Skeletal muscle cell (primary cell): Measurements from ENCODE around the gene CCDC57.

Experiments used
- DNase-seq: peaks from one replicate; pipeline ENCODE4 v3.0.0-alpha.2; 2010; ENCODE audit warnings: low read depth
- H3K4me3 ChIP-seq: 2 replicates; pipeline ENCODE4 v1.5.1; 2011; ENCODE audit warnings: low read depth, mild to moderate bottlenecking, control low read depth, low read length, moderate library complexity

CCDC57 gene

GRCh38 chr17:82246365-82247181 lies 33.9 kb upstream of the CCDC57 start:
- no peak overlapping the region for H3K4me3 ChIP-seq
- DNase-seq = no peak

- no peak for DNase-seq
- H3K4me3 ChIP-seq = no peak overlapping the region
Observed at GRCh38 chr17:82246040-82246364, 33.4 kb upstream of the CCDC57 start.

DNA sequence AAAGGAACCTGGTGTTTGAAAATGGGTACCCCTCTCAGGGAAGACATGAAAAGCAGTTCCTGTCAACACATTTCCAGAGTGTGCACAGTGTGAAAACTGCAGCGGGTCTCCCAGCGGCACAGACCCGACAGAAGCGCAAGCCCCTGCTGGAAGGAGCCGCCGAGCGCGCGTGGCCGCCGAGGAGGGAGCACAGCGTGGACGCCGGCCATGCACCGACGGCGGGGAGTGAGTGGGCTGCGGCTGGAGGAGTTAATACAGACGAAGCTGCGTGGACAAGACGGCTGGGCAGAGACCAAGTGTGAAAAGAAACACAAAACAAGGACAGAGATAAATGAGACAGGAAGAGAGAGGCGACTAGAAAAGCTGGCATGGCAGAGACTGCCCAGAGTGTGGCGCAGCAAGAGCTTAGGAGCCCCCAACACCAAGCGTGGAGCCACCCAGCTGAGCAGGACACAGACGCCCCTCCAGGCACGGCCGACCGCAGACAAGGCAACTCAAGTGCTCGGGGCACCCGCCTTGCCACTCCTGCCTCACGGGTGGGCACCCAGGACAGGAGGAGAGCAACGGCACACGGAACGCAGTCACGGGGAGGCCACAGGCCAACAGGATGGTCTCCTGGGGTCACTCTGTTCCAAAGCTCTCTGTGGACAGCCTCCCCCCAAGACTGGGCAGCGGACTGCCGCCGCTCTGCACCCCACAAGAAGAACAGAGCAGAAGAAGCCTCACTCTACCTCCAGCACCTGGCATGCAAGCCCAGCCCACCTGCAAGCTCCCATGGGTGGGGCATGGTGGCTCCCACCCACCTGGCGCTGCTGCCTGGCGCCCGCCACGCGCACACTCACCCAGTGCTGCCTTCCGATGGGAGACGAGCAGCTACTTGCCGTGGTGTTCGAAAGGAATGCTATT lies 32.7 kb upstream of the CCDC57 start:
- no peak for DNase-seq
- no peak overlapping the region for H3K4me3 ChIP-seq

DNA sequence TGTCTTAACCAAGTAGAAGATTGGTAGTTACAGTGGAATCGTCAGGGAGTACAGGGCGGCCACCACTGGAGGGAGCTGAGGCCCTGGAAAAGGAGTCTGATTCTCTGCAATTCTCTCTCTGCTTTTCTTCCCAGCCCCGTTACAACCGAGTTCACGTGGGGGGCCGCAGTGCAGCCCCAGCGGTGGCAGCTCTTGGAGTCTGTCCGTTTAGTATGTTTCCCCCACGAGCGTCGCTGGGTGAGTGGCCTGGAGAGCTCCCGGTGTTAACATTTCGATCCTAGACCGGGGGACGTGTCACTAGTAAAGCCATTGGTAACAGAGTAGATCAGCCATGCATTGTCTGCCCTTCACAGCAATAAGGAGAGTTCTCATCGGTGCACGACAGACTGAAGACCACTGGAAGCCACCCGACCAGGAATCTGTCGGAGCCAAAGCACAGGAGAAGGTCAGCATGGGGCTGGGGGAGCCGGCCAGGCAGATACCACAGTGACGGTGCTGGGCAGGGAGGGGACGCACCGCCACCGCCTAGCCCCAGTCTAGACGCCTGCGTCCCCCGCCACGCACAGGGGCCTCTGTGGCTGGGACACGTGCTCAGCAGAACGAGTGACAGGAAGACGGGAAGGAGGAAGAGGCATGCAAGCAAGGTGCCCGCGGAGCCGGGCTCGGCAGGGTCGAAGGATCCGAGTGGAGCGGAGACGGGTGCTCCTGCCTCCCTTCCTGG lies 31.9 kb upstream of the CCDC57 start:
- no peak for DNase-seq
- no peak overlapping the region for H3K4me3 ChIP-seq

DNA sequence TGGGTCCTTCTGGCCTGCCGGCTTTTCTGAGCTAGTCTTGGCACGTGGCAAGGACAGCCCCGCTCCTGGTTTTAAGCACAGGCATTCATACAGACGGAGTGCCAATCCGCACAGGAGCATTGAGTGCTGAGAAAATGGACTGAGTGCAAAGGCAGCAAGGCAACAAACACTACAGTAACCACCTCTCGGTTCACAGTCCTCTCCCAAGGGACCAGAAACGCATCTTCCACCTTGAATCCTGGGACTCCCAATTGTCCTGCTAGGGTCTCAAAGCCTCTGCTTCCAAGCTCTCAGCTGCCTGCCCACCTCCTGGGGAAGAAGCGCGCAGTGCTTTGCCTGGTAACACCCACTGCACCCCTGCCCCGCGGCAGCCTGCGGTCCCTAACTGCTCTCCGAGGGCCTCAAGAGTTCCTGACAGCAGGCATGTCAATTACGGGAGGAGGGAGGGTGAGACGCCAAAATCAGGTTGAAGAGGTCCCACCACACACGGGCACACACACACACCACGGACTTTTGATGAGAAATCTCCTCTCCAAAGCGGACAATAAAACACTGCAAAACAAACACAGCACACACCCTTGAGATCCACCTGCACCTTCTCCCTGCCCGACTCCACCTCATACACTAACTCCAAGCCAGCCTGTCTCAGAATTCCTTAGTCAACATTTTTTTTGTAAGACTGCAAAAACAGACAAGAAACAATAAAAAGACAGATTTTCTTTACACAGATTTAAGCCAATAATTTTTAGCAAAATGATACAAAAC lies 31.2 kb upstream of the CCDC57 start:
- no peak overlapping the region for H3K4me3 ChIP-seq
- DNase-seq = no peak

GRCh38 chr17:82242977-82243647 lies 30.5 kb upstream of the CCDC57 start:
- no peak overlapping the region for H3K4me3 ChIP-seq
- DNase-seq = no peak

DNA sequence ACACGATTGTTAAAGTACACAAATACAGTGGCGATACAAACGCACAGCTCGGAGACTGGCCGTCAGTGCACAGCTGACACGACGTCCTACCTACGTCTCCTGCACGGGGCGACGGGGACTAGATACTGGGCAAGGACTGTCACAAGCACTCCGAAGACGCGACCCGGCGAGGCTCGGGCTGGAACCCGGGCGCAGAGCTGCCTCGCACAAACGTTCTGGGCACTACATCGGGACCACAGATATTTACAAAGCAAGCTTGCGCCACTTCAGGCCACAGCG lies 30.0 kb upstream of the CCDC57 start:
- no peak for DNase-seq
- no peak overlapping the region for H3K4me3 ChIP-seq

DNA sequence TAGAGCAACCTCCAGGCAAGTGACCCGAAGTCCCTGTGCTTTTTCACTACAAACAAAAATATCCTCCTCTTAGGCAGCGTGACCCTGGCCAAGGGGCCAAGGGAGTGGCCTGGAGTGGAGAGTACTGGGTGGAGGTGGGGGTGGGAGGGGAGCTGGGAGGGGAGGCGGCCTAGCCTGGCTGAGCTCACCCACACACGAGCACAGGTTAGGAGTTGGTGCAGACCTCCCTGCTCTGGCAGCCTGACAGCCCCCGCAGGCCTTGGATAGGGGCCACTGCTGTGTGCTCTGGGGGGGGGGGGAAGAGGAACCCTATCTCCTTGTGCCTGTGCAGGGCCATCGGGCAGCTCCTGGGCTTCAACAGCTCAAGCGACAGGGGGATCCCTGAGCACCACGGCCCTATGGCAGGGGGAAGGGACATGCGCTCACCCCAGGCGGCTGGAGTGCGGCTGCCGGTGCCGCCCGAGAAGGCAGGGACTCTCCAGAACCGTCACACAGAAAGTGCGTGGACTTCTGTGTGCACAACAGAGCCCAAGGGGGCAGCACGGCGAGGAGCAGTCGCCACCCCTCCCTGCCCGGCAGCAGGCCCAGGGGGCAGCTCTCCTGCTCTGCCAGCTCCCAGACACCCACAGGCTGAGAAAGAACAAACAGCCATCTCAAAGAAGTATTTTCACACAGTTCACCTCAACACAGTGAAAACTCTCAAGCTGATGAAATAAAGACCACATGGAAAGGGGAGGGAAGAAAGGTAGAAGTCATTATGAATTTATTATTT lies 29.5 kb upstream of the CCDC57 start:
- H3K4me3 ChIP-seq = no peak overlapping the region
- DNase-seq = no peak

DNA sequence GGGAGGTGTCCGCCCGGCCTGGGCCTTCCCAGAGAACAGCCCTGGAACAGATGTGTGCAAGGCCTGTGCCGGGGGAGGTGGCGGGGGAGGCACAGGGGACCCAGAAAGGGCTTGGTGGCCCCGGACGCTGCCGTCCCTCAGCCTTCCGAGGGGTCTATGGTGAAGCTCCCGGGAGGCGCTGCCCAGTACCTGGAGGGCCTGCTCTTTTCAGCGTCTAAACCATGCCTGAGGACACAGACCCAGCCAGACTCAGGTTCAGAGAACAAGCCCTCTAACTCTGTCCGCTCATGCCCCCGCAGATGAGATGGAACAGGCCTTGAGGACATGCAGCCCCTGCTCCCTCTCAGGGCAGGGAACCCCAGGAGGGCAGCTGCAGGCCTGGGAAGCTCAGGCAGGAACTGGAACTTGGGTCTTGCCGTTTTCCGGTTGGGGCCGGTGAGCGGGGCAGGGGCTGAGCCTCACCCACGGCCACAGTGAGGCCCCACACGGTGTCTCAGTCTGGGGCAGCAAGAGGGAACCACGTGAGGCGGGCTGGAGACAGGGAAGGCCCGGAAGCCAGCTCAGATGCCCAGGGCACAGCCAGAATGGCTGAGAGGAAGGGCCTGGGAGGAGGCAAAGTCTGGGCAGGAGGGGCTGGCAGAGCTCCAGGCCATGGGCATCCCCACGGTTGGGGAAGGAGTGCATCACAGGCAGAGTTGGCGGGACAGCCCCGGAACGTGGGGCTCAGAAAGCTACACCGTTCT lies 28.7 kb upstream of the CCDC57 start:
- no peak overlapping the region for H3K4me3 ChIP-seq
- DNase-seq = no peak

DNA sequence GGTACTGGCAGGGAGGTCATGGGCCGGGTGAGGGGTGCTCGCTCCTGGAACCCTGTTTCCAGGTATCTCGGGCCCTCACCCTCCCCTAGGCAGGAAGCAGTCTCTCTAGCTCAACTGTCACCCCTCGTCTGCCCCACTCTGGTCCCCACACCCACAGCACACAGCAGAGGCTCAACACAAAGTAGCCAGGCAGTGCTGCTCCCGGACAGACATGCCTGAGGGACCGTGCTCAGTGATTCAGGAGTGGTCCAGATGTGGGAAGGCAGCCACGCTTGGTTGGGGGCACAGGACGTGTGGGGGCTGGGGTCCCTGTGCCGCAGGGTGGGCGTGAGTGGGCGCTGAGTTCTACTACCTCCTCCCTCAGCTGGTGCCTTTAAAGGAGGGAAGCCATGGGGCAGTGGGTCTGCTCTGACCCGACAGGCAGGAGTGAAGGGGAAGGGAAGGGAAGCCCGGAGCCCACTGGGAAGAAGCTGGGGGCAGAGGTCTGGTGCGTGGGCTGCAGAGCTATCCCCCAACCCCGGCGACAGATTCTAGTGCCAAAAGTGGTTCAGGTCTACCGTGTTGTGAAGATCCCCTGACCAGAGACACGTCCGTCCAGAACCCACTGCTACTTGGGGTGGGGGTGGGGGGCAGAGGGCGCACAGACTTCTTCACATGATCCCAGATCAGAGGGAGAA lies 28.0 kb upstream of the CCDC57 start:
- H3K4me3 ChIP-seq = no peak overlapping the region
- no peak for DNase-seq

GRCh38 chr17:82239926-82240505 lies 27.4 kb upstream of the CCDC57 start:
- no peak for DNase-seq
- H3K4me3 ChIP-seq = no peak overlapping the region

DNA sequence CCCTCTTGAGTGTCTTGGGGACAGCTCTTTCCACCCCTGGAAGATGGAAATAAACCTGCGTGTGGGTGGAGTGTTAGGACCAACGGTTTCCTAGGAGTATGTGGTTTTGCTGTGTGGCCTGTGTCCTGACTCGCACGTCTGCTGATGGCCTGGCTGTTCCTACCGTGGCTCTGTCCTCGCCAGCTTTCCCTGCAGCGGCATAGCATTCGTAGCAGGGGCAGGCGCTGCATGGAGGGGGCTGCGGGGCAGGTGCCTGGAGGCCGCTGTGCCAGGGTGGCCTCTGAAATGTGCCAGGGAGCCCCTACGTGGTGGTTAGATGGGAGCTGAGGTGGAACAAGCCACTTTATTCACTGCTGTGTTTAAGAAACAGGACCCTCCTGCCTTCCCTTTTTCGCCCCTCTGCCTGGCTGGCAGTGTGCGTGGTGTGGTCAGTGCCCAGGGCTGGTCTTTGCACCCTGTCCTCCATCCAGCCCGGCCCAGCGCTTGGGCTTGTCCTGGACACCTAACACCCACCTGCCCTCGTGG lies 26.8 kb upstream of the CCDC57 start:
- no peak overlapping the region for H3K4me3 ChIP-seq
- no peak for DNase-seq

DNA sequence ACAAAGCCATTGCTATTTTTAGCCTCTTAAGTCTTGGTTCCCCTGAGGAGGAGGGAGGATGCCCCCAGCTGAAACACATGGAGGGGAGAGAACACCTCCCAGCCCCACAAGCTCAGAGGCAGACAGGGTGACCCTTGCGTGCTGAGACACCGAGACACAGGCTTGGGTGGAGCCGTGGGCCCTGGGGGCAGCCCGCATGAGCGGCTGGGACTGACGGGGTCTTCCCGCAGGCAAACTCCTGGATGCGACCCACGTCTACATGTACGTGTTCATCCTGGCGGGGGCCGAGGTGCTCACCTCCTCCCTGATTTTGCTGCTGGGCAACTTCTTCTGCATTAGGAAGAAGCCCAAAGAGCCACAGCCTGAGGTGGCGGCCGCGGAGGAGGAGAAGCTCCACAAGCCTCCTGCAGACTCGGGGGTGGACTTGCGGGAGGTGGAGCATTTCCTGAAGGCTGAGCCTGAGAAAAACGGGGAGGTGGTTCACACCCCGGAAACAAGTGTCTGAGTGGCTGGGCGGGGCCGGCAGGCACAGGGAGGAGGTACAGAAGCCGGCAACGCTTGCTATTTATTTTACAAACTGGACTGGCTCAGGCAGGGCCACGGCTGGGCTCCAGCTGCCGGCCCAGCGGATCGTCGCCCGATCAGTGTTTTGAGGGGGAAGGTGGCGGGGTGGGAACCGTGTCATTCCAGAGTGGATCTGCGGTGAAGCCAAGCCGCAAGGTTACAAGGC lies 26.0 kb upstream of the CCDC57 start:
- no peak for DNase-seq
- H3K4me3 ChIP-seq = no peak overlapping the region

DNA sequence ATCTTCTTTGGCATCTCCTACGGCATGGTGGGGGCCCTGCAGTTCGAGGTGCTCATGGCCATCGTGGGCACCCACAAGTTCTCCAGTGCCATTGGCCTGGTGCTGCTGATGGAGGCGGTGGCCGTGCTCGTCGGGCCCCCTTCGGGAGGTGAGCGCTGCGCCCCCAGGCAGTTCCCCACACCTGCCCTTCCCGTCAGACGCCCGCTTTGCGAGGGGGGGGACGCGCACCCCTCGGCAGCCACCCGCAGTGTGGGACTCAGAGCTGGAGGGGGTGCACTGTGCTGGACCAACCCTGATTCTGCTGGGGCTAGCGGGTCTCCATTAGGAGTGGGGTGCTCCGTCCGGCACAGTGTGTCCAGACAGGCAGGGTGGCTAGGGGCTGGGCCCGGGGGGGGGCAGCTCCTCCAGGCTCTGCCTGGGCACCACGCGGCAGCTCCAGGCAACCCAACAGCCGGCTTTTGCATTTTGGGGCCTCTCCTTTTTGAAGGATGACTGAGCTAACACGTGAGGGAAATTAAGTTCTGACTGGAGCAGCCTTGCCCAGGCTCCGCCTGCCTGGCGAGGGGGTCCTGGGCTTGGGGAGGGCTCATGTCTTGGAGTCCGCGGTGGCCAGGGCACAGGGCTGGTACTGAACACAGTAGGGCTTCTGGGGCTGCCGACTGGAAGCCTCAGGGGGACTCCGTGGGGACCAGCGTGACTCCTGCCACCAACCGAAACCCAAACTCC lies 25.3 kb upstream of the CCDC57 start:
- H3K4me3 ChIP-seq = no peak overlapping the region
- DNase-seq = no peak

- DNase-seq = no peak
- H3K4me3 ChIP-seq = no peak overlapping the region
Observed at GRCh38 chr17:82237083-82237745, 24.6 kb upstream of the CCDC57 start.
